ENCODE results near the gene ERP29. TPM values are rescaled to one million over a fixed set of nuclear protein-coding genes. Genes with fewer than 3 reads are reported as not detected.

The ERP29 gene
- total RNA-seq, 1 experiment from 2014 or later: 97.2 TPM

DNA sequence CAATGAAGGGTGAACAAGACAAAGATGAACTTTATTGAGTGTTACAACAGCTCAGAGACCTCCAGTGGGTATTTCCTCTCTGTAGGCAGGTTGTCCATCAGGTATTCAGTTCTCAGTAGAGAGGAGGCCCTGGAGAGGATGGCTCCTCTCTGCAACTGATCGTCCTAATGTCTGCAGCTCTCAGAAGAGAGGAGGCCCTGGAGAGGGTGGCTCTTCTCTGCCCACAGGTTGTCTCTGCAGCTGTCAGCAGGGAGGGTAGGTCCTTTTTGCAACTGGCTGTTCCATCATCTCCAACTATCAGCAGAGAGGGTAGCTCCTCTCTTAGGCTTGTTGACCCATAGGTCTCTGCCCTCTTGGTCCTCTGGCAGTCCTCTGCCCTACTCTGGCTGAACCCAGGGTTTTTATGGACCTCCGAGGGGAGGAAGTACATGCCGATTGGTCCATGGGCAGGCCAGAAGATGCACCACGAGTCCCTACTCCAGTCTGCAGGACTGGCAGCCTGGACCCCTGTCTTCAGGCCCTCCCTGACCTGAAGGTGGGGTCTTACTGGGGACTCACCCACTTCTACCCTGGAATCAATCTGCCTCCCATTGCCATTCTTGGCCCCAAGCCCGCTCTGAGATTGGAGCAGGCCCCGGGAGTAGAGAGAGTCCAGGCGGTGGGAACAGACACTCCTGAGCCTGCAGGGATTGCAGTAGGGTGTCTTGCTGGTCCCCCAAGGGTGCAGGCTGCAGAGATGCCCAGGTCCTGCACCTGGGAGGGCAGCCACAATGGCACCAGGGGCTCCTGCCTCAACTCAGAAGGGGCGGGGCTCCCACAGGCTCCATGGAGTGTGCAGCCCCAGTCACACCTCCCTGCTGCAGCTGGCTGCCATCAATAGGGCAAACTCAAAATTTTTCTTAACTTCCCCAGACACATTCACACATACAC lies 2.5 kb upstream of the ERP29 start:
- no TSS peak for BruUV-seq (replicated peaks)
- Histone ChIP-seq H3K9me3 (ENCODE audit: low read length) (no peaks in the 10 kb centered on the region), H3F3A (ENCODE audit: low read length, unreplicated experiment) (no peaks in the 10 kb centered on the region), H3K9ac (ENCODE audit: low read length) (no peak overlapping the region), H3K9me2 (replicated peaks; ENCODE audit: low read length) (no peaks in the 10 kb centered on the region), H3K4me3 (ENCODE audit: low read length) (no peak overlapping the region), H3K79me2 (ENCODE audit: low read length) (peaks cover 41% of the 10 kb centered on the region), H2AFZ (ENCODE audit: low read length) (no peak overlapping the region), H3K36me3 (ENCODE audit: low read depth, low read length) (peaks cover 3% of the 10 kb centered on the region; the same call in 1 of the 2 replicates), H3K27ac (ENCODE audit: low read length) (no peak overlapping the region), H3K27me3 (ENCODE audit: low read length) (no peaks in the 10 kb centered on the region), H4K20me1 (ENCODE audit: low read length) (peaks cover 3% of the 10 kb centered on the region; the same call in 1 of the 2 replicates), H3K4me2 (ENCODE audit: low read length) (peak overlapping the region; percentile 86), H3K4me1 (ENCODE audit: insufficient read depth, low read length) (peaks cover 30% of the 10 kb centered on the region)
- no peak for DNase-seq
- TF ChIP-seq, protein P1, sequence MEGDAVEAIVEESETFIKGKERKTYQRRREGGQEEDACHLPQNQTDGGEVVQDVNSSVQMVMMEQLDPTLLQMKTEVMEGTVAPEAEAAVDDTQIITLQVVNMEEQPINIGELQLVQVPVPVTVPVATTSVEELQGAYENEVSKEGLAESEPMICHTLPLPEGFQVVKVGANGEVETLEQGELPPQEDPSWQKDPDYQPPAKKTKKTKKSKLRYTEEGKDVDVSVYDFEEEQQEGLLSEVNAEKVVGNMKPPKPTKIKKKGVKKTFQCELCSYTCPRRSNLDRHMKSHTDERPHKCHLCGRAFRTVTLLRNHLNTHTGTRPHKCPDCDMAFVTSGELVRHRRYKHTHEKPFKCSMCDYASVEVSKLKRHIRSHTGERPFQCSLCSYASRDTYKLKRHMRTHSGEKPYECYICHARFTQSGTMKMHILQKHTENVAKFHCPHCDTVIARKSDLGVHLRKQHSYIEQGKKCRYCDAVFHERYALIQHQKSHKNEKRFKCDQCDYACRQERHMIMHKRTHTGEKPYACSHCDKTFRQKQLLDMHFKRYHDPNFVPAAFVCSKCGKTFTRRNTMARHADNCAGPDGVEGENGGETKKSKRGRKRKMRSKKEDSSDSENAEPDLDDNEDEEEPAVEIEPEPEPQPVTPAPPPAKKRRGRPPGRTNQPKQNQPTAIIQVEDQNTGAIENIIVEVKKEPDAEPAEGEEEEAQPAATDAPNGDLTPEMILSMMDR (conservative IDR thresholded peaks at IDR 0.05; ENCODE audit: low read depth, low read length): no peak
- TF ChIP-seq EZH2 (IDR thresholded peaks at IDR 0.05; ENCODE audit: low read length, unreplicated experiment) (no peak), EZH2phosphoT487 (IDR thresholded peaks at IDR 0.05; ENCODE audit: borderline replicate concordance, low read length) (no peak)
- ChIA-PET CTCF (no interaction called here), POLR2A (ENCODE audit: unreplicated experiment) (no interaction called here)
- intact Hi-C loops (cut with micrococcal nuclease): loop anchor here (5.0 to 10.0 kb wide), 2 partner anchors 168 to 374 kb away; partner anchors contain the start of genes HECTD4 and MAPKAPK5
- ATAC-seq: no peak

DNA sequence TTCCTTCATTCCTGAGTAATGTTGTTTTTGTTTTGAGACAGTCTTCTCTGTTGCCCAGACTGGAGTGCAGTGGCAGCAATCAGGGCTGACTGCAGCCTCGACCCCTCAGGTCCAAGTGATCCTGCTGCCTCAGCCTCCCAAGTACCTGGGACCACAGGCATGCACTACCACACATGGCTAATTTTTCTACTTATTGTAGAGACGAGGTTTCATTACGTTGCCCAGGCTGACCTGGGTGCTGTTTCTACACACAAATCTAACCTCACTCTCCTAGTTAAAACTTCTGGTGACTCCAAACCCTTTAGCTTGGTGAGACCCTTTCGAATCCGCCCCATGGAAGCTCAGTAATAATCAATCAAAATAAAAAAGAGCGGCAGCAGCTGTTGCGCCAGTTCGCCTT lies 1.5 kb upstream of the ERP29 start:
- H3K9me2 ChIP-seq (replicated peaks; ENCODE audit: low read length): no peaks in the 10 kb centered on the region
- intact Hi-C loops (cut with micrococcal nuclease): loop anchor here (5.0 to 10.0 kb wide), 2 partner anchors 169 to 373 kb away; partner anchors contain the start of genes HECTD4 and MAPKAPK5
- ChIA-PET CTCF (no interaction called here), POLR2A (ENCODE audit: unreplicated experiment) (no interaction called here)
- peak overlapping the region; percentile 77 for H3K4me3 ChIP-seq (ENCODE audit: low read length)
- BruUV-seq (replicated peaks): no TSS peak
- TF ChIP-seq, protein P1 (conservative IDR thresholded peaks at IDR 0.05; ENCODE audit: low read depth, low read length): no peak
- TF ChIP-seq EZH2phosphoT487 (IDR thresholded peaks at IDR 0.05; ENCODE audit: borderline replicate concordance, low read length) (no peak), EZH2 (IDR thresholded peaks at IDR 0.05; ENCODE audit: low read length, unreplicated experiment) (no peak)
- DNase-seq (no peak), ATAC-seq (no peak)
- peaks cover 11% of the 10 kb centered on the region for H4K20me1 ChIP-seq (ENCODE audit: low read length)
- peak overlapping the region; percentile 86 for H3K4me2 ChIP-seq (ENCODE audit: low read length)
- H3K9me3 ChIP-seq (ENCODE audit: low read length): no peaks in the 10 kb centered on the region
- H3K27me3 ChIP-seq (ENCODE audit: low read length): no peaks in the 10 kb centered on the region
- peaks cover 51% of the 10 kb centered on the region for H3K79me2 ChIP-seq (ENCODE audit: low read length)
- H3K9ac ChIP-seq (ENCODE audit: low read length): no peak overlapping the region
- H3K4me1 ChIP-seq (ENCODE audit: insufficient read depth, low read length): peaks cover 26% of the 10 kb centered on the region
- H2AFZ ChIP-seq (ENCODE audit: low read length): no peak overlapping the region
- H3K36me3 ChIP-seq (ENCODE audit: low read depth, low read length): peaks cover 11% of the 10 kb centered on the region
- no peaks in the 10 kb centered on the region for H3F3A ChIP-seq (ENCODE audit: low read length, unreplicated experiment)
- no peak overlapping the region for H3K27ac ChIP-seq (ENCODE audit: low read length)

All from PC-3 (cell line).